HG03460 (cell line): Measurements from ENCODE around the gene KAZN.

Experiments used
- ATAC-seq: cut with Tn5 transposase; IDR thresholded peaks from one replicate; pipeline ENCODE4 v1.9.1; 2021; ENCODE audit not compliant: unreplicated experiment

Gene KAZN

GRCh38 chr1:15158506-15159165, 560.2 kb downstream of the KAZN start:
- ATAC-seq: no peak

- no peak for ATAC-seq
These were observed 560.7 kb downstream of the KAZN start for GRCh38 chr1:15159166-15159555.

GRCh38 chr1:15160626-15161025, 562.1 kb downstream of the KAZN start:
- no peak for ATAC-seq

GRCh38 chr1:15167386-15167785, 568.9 kb downstream of the KAZN start:
- no peak for ATAC-seq
